HK-2 (cell line): ENCODE measurements around the gene RPS6KA6.

Experiments
- DNase-seq: peaks from one replicate; pipeline ENCODE4 v3.0.0-alpha.2; 2018; ENCODE audit not compliant: unreplicated experiment

Gene RPS6KA6

GRCh38 chrX:84187533-84188319 lies at the start of gene RPS6KA6:
Gene RPS6KA6, minus strand, starts transcription at chrX:84188199. Its CDS starts 300 bp downstream, at chrX:84187899.
- DNase-seq: peak; percentile 39

GRCh38 chrX:84224741-84225140 lies 36.7 kb upstream of the RPS6KA6 start:
- DNase-seq: no peak

- DNase-seq: no peak
Measured at GRCh38 chrX:84223261-84223660, 35.3 kb upstream of the RPS6KA6 start.

GRCh38 chrX:84221181-84221580 lies 33.2 kb upstream of the RPS6KA6 start:
- no peak for DNase-seq

- DNase-seq: no peak
Measured at GRCh38 chrX:84219551-84219950, 31.6 kb upstream of the RPS6KA6 start.

GRCh38 chrX:84218726-84219125 lies 30.7 kb upstream of the RPS6KA6 start:
- no peak for DNase-seq

- no peak for DNase-seq
Measured at GRCh38 chrX:84216881-84217280, 28.9 kb upstream of the RPS6KA6 start.

GRCh38 chrX:84216406-84216805 lies 28.4 kb upstream of the RPS6KA6 start:
- DNase-seq: no peak

- DNase-seq: no peak
Measured at GRCh38 chrX:84205276-84205675, 17.3 kb upstream of the RPS6KA6 start.

- no peak for DNase-seq
Measured at GRCh38 chrX:84199688-84200087, 11.7 kb upstream of the RPS6KA6 start.

GRCh38 chrX:84197550-84197949 lies 9.6 kb upstream of the RPS6KA6 start:
- DNase-seq: no peak

- no peak for DNase-seq
Measured at GRCh38 chrX:84192006-84192405, 4.0 kb upstream of the RPS6KA6 start.

GRCh38 chrX:84189125-84189524 lies 1.1 kb upstream of the RPS6KA6 start:
- DNase-seq: no peak

GRCh38 chrX:84188320-84188834 lies 378 bp upstream of the RPS6KA6 start:
- DNase-seq: peak; percentile 56

- no peak for DNase-seq
Measured at GRCh38 chrX:84186603-84187532, 1.1 kb downstream of the RPS6KA6 start.

- no peak for DNase-seq
Measured at GRCh38 chrX:84182516-84182915, 5.5 kb downstream of the RPS6KA6 start.

- DNase-seq: no peak
Measured at GRCh38 chrX:84175958-84176357, 12.0 kb downstream of the RPS6KA6 start.

GRCh38 chrX:84175274-84175673 lies 12.7 kb downstream of the RPS6KA6 start:
- DNase-seq: no peak

- DNase-seq: no peak
Measured at GRCh38 chrX:84174348-84174747, 13.7 kb downstream of the RPS6KA6 start.

GRCh38 chrX:84170931-84171330 lies 17.1 kb downstream of the RPS6KA6 start:
- DNase-seq: no peak

- DNase-seq: no peak
Measured at GRCh38 chrX:84168574-84168973, 19.4 kb downstream of the RPS6KA6 start.

- no peak for DNase-seq
Measured at GRCh38 chrX:84168095-84168494, 19.9 kb downstream of the RPS6KA6 start.

- DNase-seq: no peak
Measured at GRCh38 chrX:84165711-84166110, 22.3 kb downstream of the RPS6KA6 start.
